DMS153 treated with DMSO at 0.1 percent for 48 hours (cell line): Measurements from ENCODE around the gene CACNA1S.

Experiments
- DNase-seq: peaks from one replicate; lab custom pipeline; 2025; ENCODE audit not compliant: unreplicated experiment; lab: John Stamatoyannopoulos, UW

The CACNA1S gene

DNA sequence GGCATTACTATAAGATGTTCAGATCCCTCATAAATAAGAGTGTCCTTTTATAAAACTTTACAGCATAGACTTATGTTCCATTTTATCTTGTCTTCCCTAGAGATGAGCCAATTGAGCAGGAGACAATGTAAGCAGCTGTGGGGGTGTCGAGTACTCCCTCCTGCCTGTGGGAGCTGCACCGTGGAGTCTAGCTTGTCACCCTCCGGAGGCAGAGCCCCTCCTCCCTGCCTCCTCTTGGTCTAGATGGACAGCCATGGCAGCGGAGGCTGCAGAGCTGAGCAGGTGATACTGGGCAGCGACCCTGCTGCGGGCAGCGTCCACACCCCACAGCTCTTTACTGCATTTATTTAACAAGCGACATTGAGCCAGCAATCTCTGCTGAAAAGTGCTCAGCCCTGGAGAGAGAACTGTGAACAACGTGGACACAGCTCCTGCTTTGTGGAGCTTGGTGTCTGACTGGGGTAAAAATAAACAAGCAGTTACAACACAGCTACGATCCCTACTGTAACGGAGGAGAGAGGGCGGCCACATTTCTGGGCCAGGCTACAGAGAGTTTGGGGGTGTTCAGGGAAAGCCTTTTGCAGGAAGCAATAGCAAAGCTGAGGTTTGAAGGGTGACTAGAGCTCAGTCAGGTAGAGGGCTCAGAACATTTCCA is 75.9 kb downstream of the CACNA1S start:
- DNase-seq = no peak

GRCh38 chr1:201034671-201035070 is 77.6 kb downstream of the CACNA1S start:
- no peak for DNase-seq

- DNase-seq = no peak
These were observed 79.8 kb downstream of the CACNA1S start for GRCh38 chr1:201032408-201032807.

DNA sequence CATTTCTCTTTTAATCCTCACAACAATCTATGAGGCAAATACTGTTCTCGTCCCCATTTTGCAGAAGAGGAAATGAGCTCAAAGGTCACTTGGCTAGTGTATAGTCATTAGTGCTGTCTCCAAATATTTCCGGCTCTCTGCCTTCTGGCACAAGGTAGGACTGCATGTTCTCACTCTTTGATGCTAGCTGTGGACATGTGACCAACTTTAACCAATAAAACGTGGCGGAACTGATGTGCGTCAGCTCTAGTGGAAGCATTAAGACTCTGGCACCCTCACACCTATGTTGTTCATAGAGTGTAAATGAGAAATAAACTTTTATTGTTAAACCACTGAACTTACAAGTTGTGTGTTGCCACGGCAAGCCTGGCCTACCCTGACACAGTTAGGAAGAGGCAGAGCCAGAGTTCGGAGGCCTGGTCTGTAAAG is 83.8 kb downstream of the CACNA1S start:
- no peak for DNase-seq

GRCh38 chr1:201026836-201027235 is 85.4 kb downstream of the CACNA1S start:
- DNase-seq = no peak

- DNase-seq = no peak
These were observed 86.0 kb downstream of the CACNA1S start for GRCh38 chr1:201026234-201026633.

DNA sequence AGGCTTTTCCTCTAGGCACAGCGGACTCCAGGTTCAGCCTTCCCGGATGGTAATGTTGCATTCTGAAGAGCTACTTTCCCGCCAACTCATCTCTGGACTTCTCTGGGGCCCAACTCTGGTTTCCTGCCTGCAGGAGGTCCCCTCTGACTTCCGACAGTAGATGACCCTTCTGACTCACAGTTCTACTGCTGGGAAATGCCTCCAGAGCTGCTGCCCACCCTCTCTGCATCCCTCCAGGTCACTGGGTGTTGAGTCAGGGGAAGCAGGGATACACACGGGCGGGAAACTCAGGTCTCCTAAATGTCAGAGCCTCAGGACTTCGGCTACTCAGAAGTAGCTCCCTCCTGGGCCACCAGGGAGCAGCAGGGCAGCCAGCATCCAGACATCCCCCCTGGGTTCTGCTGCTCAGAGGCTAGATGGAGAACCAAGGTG is 86.6 kb downstream of the CACNA1S start:
- DNase-seq = no peak

GRCh38 chr1:201024625-201024998 is 87.6 kb downstream of the CACNA1S start:
- no peak for DNase-seq

DNA sequence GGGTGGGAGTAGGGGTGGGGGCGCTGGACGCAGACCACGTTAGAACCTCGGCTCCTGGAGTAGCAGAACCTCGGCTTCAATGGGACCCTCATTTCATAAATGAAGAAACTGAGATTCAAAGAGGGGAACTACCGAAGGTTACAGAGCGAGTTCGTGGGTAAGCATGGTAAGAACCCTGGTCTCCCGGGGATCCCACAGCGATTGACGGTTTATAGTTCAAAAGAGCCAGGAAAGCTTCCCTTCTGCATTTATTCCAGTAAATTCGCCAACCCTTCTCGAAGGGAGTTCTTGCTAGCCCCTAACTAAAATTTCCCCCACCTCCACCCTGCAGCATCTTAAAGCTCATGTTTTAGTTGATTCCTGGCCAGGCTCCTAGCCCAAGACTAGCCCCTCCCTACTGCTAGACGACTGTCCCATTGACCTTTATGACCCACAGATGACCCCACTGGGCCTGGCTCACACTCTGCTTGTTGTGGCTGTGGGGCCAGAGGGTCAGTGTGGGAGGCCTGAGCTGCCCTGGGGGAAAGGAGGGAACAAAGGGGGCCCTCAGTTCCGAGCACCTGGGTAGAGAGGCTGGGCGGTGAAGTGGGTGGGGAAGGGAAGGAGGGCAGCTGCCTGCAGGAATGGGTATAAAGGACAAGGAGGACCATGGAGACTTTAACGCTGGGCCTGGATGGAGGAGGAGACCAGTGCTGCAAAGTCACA is 88.2 kb downstream of the CACNA1S start:
- DNase-seq = no peak

DNA sequence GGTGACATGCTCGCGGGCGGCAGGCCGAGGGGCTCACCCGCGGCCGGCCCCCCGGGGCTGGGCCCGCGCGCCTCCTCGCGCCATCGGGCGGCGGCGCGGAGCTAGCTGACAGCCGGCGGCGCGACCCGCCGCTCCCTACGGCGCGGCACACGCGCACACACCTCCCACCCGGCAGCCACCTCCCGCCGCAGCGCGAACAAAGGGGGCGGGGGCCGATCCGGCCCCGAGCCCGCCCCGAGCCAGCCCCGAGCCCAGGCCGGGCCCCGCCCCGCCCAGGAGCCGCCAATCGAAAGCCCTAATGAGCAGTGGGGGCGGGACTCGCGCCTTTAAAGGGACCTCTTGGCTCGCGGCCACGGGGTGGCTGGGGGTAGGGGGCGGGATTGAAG is 88.7 kb downstream of the CACNA1S start, which contains the start of gene KIF21B:
TSS of gene KIF21B (minus strand) at position 198 of the 386 bp plus-strand sequence. CDS start 331 bp downstream, outside the sequence.
- peak; percentile 80 for DNase-seq

GRCh38 chr1:201022820-201023516 is 89.3 kb downstream of the CACNA1S start:
- DNase-seq = no peak

DNA sequence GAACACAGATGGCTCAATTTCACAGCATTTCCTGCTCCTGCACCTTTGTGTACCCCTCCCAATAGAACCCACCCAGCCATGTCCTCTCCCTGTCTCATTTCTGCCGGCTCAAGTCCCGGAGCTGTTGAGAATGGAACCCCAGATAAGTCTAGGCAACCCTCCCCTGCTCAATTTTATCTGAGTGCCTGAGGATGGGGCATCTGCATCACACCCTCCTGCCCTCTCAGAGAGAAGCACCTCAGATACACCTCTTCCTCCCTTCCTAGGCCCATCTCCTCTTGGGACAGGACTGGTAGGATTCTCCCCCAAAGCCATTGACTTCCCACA is 89.8 kb downstream of the CACNA1S start:
- DNase-seq = no peak

- DNase-seq = no peak
These were observed 90.4 kb downstream of the CACNA1S start for GRCh38 chr1:201021630-201022492.

GRCh38 chr1:201020721-201021629 is 91.3 kb downstream of the CACNA1S start:
- no peak for DNase-seq

GRCh38 chr1:201020040-201020591 is 92.1 kb downstream of the CACNA1S start:
- DNase-seq = no peak

- DNase-seq = no peak
These were observed 92.8 kb downstream of the CACNA1S start for GRCh38 chr1:201019321-201019977.

DNA sequence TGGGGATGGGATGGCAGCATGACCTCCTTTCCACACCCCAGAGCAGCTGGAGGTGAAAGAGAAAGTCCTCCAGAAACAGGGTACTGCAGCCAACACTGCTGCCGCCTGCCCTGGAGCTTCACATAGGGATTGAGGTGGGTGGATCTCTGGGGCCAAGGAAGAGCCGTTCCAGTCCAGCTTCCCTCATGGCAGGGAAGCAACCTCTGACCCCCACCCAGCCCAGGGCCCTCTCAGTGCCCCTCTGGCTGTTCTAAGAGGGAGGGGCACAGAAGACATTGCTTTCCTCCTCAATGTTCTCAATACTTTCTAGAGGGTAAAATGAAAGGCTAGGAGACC is 94.4 kb downstream of the CACNA1S start:
- DNase-seq = no peak

GRCh38 chr1:201016943-201017827 is 95.0 kb downstream of the CACNA1S start:
- DNase-seq = no peak
